Forelimb muscle (tissue), 1 donor: ENCODE data around the gene GOSR1. TPM values are rescaled to one million over a fixed set of nuclear protein-coding genes. Genes with fewer than 3 reads are reported as not detected.
"Not testable (repeated sequence)": the region's sequence is repeated elsewhere in the genome, so short reads cannot be mapped to it uniquely, and the experiment has no call there.

Experiments
- DNase-seq: peaks from one replicate; pipeline ENCODE4 v3.0.0-alpha.2; 2013; ENCODE audit warnings: low read depth
- polyA plus RNA-seq: library from polyadenylated mRNA; unstranded; fragments of 120-200 nt; gene quantifications from one replicate; pipeline ENCODE4 v1.2.1, GENCODE V29; 2013; ENCODE audit not compliant: insufficient read length

The GOSR1 gene
- polyA plus RNA-seq, 1 donor, result 28.3 TPM

DNA sequence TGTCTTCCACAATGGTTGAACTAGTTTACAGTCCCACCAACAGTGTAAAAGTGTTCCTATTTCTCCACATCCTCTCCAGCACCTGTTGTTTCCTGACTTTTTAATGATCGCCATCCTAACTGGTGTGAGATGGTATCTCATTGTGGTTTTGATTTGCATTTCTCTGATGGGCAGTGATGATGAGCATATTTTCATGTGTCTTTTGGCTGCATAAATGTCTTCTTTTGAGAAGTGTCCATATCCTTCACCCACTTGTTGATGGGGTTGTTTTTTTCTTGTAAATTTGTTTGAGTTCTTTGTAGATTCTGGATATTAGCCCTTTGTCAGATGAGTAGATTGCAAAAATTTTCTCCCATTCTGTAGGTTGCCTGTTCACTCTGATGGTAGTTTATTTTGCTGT lies 84.6 kb downstream of the GOSR1 start:
- DNase-seq, result not testable (repeated sequence)

DNA sequence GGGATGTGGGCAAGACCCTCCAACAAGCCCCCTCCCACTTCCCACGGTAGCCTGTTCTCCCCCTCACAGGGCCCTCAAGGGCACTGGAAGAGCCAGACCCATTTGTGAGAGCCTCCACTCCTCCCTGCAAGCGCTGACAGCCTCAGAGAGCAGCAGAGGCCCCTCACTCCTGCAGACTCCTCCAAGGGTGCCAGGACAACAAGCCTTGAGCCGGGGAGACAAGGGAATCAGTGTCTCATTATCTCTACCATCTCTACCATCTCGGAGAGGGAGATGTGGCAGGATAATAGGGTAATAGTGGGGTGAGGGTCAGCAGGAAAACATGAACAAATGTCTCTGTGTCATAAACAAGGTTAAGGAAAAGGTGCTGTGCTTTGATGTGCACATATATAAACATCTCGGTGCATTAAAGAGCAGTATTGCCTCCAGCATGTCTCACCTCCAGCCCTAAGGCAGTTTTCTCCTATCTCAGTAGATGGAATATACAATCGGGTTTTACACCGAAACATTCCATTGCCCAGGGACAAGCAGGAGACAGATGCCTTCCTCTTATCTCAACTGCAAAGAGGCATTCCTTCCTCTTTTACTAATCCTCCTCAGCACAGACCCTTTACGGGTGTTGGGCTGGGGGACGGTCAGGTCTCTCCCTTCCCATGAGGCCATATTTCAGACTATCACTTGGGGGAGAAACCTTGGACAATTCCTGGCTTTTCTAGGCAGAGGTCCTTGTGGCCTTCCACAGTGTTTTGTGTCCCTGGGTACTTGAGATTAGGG lies 86.1 kb downstream of the GOSR1 start:
- not testable (repeated sequence) for DNase-seq

DNA sequence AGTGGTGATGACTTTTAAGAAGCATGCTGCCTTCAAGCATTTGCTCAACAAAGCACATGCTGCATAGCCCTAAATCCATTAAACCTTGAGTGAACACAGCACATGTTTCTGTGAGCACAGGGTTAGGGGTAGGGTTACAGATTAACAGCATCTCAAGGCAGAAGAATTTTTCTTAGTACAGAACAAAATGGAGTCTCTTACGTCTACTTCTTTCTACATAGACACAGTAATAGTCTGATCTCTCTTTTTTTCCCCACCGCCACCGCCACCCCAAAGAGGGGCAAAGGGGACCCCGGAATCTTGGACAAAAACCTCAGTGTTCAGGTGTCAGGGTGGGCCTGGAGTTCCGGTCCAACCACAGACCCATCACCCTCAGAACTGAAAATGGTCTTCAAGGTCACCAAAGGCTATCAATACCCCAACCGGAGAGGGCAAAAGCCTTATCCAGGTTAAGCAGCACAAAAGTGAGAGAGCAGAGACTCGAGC lies 86.7 kb downstream of the GOSR1 start:
- DNase-seq, result not testable (repeated sequence)

DNA sequence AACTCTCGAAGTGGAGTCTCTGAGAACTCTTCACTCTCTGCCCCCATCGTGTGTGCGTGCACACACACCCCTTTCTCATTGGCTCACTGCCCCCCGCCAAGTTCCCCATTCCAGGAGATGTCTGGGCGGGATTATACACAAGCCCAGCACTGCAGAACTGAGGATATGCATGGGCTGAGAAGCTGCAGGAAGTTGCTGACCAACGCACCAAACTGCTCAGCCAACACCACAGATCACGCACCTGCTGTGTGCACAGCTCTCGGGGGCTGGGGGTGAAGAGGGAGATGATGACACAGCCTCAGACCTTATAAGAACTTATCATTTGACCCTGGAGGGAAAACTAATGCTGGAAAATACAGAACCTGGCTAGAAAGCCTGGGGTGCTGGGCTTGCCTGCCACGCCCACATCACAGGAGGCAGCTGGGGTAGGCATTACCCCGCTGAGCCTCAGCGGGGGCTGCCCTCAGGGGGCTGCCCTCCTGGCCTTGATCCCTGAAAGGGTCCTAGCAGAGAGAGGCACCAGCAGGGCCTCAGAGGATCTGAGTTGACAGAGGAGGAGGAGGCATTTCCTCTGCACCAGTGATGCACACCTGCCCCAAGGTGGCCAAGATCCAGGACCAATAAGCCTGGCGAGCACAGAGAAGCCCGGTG lies 87.3 kb downstream of the GOSR1 start:
- peak; percentile 4 for DNase-seq

DNA sequence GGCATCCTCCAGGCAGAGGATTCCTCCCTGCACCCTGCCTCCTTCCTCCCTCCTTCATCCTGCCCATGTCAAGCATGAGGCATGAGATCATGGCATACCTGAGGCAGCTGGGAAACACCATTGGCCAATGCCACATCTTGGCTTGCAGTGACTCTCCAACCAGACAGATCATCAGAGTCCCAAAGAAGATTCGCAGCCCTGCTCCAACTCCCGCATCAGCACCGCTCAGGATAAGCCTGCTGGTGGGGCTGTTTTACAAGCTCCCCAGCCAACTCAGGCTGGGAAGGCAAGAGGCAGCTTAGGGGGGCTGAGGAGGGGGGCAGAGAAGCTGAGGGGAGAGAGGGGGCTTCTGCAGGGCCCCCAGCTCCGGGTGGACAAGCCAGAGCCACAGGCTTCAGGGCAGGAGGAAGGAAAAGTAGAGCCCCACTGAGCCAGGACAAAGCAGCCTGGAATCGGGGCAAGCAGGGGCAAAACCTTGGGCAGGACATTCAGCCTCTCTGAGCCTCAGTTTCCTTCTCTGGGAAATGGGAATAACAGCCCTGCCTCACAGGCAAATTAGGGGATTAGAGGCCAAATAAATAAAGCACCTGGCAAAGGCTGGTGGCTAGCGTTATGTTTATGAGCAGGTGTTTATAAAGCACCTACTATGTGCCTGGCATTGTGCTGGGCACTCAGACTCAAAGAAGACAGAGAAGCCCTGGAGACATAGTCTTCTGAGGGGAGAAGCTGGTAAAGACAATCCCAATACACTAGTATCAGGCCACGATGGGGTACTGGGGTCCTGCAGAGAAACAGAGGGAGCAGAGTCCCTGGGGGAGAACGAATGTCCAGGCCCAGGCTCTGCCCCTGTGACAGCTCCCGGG lies 88.1 kb downstream of the GOSR1 start:
- DNase-seq, result no peak

DNA sequence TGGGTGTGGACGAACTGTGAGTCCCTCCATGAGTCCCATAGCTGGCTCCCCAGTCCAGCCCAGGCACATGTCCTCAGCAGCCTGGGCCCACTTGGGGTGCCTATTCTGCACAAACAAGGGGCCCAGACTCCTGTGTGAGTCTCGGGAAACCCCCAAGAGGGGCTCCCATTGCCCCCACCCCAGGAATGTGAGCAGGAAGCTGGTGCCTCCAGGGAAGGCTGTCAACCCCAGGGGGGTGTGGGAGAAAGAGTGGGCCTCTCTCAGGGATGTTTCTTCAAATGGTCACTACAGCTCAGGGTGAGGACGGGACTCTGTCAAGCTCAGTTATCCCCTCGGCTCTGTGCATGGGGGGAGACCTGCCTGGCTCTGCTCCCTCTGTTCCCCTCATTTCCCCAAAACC lies 88.9 kb downstream of the GOSR1 start:
- not testable (repeated sequence) for DNase-seq

DNA sequence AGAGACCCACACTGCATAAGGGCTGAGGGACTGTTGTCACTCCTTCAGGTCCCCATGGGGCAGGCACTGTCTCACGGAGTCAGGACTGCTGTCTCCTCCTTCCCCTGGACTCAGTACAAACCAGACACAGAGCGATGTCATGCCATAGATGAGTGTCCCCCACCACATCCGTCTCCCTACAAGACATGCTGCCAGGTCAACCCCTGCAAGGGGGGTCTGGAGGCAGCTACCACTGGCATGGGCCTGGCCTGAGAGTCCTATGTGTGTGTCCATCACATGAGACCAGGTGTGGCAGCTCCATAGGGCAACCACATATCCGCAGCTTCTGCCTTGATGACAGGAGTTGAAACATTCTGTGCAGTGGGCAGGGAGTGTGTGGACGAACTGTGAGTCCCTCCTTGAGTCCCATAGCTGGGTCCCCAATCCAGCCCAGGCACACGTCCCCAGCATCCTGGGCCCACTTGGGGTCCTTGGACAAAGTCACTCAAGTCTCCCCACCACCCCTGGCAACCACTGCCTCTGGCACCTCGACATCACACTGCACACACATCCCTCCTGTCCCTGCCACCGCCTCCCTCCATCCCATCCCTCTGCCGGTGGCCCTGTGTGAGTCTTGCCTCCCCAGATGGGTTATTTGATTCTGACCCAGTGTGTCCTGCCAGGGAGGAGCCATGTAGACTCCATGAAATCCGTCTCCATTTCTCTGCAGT lies 89.5 kb downstream of the GOSR1 start:
- not testable (repeated sequence) for DNase-seq

DNA sequence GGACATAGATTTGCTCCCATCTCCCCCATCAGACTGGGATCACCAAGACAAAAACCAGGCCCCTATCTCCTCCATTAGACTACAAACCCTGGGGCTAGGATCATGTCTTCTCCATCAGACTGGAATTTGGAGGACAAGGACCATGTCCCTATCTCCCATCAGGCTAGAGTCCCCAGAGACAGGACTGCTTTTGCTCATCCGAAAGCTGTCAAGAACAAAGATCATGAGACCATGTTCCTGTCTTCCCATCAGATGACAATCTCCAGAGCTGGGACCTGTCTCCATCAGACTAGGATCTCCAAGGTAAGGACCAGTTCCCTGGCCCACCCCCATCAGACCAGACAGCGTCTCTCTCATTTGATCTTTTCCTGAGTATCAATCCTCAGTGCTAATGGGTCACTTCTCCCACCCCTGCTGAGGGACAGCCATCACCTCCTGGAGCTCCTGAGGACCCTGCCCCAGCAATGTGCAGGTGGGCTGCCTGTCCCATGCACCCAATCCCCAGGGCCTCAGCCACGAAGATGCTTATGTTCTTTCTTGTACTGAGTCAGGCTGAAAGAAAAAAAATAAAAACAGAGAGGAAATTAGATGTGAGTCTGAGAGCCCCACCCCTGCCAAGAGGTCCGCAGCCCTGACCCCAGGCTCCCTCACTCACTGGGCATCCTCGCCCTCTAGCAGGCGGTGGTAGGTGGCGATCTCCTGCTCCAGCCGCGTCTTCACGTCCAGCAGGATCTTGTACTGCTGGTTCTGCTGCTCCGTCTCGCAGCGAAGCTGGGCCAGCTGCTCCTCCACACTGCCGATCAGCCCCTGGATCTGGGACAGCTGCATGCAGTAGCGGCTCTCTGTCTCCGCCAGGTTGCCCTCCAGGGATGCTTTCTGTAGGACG lies 90.3 kb downstream of the GOSR1 start:
- no peak for DNase-seq

DNA sequence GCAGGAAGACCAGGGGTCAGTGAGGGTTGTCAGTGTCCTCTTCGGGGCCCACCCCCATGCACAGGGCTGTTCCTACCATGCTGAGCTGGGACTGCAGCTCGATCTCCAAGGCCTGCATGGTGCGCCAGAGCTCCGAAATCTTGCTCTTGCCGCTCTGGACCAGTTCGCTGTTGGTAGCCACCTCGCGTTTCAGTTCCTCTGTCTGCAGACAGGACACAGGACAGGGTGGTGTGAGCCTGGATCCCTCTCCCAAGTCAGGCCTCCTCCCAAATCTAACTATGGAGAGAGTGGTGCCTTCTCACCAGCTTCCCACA lies 90.9 kb downstream of the GOSR1 start:
- no peak for DNase-seq

DNA sequence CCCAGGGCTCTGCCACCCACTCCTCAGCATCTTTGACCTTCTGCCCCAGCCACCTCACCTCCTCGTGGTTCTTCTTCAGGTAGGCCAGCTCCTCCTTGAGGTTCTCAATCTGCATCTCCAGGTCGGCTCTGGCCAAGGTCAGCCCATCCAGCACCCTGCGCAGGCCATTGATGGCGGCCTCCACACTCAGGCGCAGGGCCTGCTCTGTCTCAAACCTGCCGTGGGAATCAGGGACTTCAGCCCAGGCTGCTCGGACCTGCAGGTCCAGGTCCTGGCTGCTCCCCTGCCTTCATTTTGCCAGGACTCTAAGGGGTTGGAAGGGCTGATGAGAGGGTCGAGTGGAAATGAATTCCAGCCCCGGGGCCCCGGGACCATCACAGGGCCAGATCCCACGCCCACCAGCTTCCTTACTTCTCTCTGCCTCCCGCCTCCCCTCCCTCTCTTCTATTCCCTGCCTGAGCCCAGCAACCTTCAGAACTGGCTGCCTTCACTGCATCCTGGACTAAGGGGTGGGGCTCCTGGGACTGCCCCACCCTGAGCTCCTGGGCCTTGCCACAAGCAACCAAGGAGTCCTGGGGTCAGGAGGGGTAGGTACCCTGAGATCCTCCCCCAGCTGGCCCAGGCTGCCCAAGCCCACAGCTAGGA lies 92.4 kb downstream of the GOSR1 start:
- not testable (repeated sequence) for DNase-seq

DNA sequence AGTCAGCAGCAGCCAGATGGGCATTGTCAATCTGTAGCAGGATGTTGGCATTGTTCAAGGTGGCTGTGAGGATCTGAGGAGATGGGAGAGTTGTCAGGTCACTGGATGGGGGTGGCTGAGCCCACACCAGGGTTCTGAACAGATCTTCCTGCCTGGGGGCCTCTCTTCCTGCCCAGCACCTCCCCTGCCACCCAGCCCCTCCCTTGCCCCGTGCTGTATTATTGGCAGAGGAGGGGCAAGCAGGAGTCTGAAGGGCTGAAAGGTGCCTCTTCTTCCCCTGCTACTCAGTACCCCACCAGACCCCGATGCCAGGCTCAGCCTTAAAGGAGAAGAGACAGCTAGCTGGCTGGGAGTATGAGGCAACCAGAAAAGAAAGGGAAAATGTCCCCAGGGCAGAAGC lies 93.0 kb downstream of the GOSR1 start:
- no peak for DNase-seq

DNA sequence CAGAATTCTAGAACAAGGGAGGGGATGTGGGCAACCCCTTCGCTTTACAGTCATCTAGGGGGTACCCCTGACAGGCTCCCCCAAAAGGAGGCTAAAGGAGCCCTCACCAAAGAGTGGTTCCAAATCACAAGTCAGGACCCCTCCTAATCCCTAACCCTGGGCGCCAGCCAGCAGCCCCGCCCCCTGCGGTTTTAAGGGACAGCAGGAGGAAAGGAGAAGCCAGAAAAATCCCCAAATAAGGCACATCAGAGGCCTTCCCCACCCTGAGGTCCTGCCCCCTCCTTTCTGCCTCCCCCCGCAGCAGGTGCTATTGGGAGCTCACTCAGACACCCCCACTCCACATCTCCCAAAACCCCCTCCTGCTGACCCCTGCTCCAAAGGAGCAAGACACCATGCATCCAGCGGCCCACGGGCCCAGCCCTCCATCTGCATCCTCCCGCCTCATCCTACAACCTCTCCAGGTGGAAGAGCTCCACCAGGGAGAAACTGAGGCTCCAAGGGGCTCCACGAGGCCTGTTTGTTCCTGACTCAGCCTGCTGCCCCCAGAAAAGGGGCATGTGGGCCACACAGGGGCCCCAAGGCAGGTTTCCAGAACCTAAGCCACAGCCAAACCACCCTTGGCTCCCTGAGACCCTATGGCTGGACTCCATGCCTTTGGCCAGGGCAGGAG lies 93.5 kb downstream of the GOSR1 start:
- DNase-seq, result no peak

DNA sequence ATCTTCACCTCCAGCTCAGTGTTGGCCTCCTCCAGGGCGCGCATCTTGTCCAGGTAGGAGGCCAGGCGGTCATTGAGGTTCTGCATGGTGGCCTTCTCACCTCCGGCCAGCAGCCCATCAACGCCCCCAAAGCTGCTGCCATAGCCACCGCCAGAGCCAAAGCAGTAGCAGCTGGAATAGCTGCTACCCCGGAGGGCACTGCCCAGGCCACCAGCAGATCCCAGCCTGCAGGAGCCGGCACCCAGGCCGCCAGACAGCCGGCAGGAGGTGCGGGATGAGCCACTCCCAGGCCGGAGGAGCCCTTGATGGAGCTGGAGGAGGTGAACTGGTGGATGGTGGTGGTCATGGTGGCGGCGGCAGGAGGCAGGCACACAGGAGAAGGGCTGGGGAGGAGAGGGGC lies 94.2 kb downstream of the GOSR1 start:
- not testable (repeated sequence) for DNase-seq

DNA sequence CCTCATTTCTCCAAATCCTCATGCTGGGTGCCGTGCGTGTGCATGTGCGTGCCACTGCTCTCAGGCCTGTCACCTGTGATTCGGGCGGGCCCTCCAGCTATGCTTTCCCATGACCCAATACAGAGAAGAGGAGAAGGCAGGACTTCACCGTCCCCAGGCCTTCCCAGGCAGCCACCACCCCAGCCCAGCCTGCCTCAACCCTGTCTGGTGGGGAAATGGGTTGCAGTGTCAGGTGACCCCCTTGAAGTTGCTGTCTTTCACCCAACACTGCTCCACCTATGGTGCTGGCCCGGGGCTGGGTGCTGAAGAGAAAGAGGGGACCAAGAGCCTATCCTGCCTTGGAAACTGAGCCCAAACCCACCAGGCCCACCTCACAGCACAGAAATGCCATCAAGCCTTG lies 94.7 kb downstream of the GOSR1 start:
- DNase-seq, result no peak

DNA sequence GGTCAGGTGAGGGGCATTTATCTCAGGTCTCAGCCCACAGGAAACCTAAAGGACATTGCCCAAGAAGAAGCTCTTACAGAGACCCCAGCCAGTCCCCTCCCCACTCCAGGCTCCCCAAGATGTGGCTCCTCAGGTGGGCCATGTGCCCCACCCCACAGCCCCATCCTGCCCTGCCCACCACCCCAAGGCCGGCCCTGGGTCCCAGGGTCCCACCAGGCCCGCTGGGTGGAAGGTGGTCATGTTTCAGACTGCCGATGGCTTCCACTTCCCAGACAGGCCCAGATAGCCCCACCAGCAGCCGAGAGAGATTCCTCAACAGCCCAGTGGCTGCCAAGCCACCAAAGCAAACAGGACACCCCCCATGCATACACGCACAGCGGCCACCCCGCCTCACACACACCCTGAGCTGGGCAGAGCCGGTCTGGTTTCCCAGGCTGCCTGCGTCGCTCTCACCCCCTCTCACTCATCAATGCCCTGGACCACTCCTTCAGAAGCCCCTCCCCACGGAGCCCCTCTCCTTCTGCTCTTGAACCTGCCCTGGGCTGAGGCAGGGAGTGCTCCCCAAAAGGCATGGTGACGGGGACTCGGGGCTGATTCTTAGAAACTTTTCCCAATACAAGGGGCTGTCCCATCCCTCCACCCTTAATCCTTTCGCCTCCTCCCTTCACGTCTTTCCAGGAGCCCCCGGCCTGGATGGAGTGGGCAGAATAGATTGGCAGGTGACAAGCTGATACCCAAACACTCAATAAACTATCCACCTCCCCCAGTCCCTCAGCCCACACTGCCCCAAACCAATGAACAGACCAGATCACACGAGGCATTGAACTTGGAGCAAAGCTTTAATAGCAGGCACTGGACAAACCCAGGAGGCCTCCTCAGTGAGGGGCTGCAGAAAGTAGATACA lies 95.7 kb downstream of the GOSR1 start:
- DNase-seq, result not testable (repeated sequence)

DNA sequence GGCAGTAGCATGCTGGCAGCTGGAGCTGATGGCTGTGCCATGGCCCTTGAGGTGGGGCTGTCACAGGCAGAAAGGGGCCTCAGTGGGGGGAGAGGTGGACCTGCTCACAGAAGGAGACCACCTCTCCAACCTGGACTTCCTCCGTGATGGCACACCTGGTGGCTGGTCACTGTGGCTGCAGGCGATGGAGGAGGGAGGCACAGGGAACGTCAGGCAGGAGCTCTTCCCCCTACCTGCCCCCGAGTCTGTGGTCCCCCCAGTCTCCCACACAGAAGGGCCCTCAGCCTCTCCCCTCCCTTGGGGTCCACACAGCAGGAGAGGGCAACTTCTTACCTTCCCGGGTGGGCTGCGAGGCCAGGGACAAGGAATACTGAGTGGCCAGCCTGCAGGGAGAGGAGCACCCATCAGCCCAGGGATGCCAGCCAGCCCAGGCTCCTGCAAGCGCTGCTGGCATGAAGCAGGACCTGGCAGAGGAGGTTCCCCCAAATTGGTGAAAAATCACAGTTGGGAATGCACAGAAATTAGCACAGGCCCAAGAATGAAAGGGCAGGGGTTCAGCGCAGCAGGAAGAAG lies 96.5 kb downstream of the GOSR1 start:
- DNase-seq, result no peak

DNA sequence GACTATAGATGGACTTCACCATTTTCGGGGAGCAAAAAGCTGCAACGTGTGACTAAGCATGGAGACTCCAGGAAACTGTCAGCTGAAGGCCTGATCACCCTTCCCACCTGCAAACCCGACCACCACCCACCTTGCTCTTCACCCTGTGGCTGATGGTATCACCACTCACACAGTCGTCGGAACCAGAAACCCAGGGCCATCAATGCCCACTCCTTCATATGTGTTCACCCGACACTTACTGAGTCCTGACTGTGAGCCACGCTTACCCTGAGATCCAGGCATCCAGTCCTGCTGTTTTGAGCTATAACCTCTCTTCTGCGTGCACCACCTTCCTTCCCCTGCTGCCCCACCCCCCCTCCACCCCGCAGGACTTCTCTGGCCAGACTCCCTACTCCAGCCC lies 97.1 kb downstream of the GOSR1 start:
- DNase-seq, result not testable (repeated sequence)

DNA sequence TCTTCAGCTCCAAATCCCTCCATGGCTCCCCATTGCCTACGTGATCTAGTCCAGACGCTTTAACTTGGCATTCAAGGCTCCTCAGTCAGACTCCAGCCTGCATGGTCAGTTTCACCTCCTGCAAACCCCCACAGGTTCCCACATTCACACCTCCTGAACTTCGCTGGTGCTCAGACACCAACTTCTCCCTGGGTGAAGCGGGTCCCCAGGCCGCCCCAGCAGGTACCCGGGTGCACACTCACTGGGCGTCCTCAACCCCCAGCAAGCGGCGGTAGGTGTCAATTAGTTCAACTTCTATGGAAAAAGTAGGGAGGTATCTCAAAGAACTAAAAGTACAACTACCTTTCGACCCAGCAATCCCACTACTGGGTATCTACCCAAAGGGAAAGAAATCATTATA lies 97.6 kb downstream of the GOSR1 start:
- not testable (repeated sequence) for DNase-seq
